Panc1 (cell line): ENCODE results near the gene LLGL2. TPM values are rescaled to one million over a fixed set of nuclear protein-coding genes. Genes with fewer than 3 reads are reported as not detected.

Experiments used
- ATAC-seq: fragments of 200-7000 bp; cut with Tn5 transposase; 2 replicates; pipeline ENCODE4 v1.9.1; 2020; ENCODE audit warnings: mild to moderate bottlenecking, moderate library complexity
- BruUV-seq: library from RNA; stranded (reverse); fragments of 400-500 nt; replicated peaks from 2 replicates; lab custom pipeline; 2021; lab: Mats Ljungman, UMichigan
- CTCF ChIA-PET: fragments of 300-600 bp; sonication (Branson Sonifier 250); formaldehyde crosslinking; loops from one replicate; lab custom pipeline; 2022; ENCODE audit warnings: antibody characterized with exemption; lab: Charles Lee
- POLR2A ChIA-PET: fragments of 300-600 bp; sonication (Branson Sonifier 250); formaldehyde crosslinking; loops from one replicate; lab custom pipeline; 2022; ENCODE audit warnings: antibody characterized with exemption; lab: Charles Lee
- DNase-seq: peaks from one replicate; pipeline ENCODE4 v3.0.0-alpha.2; 2010; ENCODE audit warnings: low read depth, low spot score
- H3K27ac ChIP-seq: 2 replicates; pipeline ENCODE4 v1.5.1; 2011; ENCODE audit warnings: mild to moderate bottlenecking, low read length, inconsistent platforms
- H3K27me3 ChIP-seq: fragments of 200-500 bp; sonication (Bioruptor generic); 2 replicates; pipeline ENCODE4 v1.6.0; 2014; ENCODE audit warnings: low read length, inconsistent platforms; ENCODE audit not compliant: control insufficient read depth, insufficient read depth
- H3K36me3 ChIP-seq: fragments of 200-500 bp; sonication (Bioruptor generic); 2 replicates; pipeline ENCODE4 v1.5.1; 2014; ENCODE audit warnings: inconsistent platforms, mild to moderate bottlenecking, low read length, moderate library complexity; ENCODE audit not compliant: control insufficient read depth, insufficient read depth
- H3K4me1 ChIP-seq: 2 replicates; pipeline ENCODE4 v1.5.1; 2011; ENCODE audit warnings: inconsistent platforms, mild to moderate bottlenecking, low read length, moderate library complexity; ENCODE audit not compliant: control insufficient read depth, insufficient read depth
- H3K4me3 ChIP-seq, 2 experiments: 2 replicates each; pipeline ENCODE4 v1.5.1; 2011 to 2012; ENCODE audit warnings: low read depth in 2 of 2, low read length in 2 of 2, mild to moderate bottlenecking in 2 of 2, inconsistent platforms in 1 of 2, moderate library complexity in 1 of 2
- H3K9me3 ChIP-seq: fragments of 200-500 bp; sonication (Bioruptor generic); 2 replicates; pipeline ENCODE4 v1.5.1; 2014; ENCODE audit warnings: low read depth, mild to moderate bottlenecking, inconsistent platforms, low read length, moderate library complexity; ENCODE audit not compliant: control insufficient read depth, insufficient read depth
- CTCF ChIP-seq: fragments of 450-650 bp; IDR thresholded peaks from 2 replicates; pipeline ENCODE4 v1.5.1; 2017; ENCODE audit warnings: mild to moderate bottlenecking
- POLR2AphosphoS5 ChIP-seq: IDR thresholded peaks from 2 replicates; pipeline ENCODE4 v1.6.1; 2012; ENCODE audit warnings: mild to moderate bottlenecking, low read depth, low read length, moderate library complexity
- REST ChIP-seq, 2 experiments: IDR thresholded peaks; 2 replicates each; pipeline ENCODE4 v1.6.1; 2011 to 2012; ENCODE audit warnings: low read depth in 2 of 2, control low read depth in 1 of 2, low read length in 1 of 2, mild to moderate bottlenecking in 1 of 2, moderate library complexity in 1 of 2; ENCODE audit not compliant: insufficient read depth in 1 of 2
- SIN3A ChIP-seq: IDR thresholded peaks from 2 replicates; pipeline ENCODE4 v1.6.1; 2012; ENCODE audit warnings: low read depth, mild to moderate bottlenecking, low read length, moderate library complexity, borderline replicate concordance; ENCODE audit not compliant: insufficient read depth
- TCF7L2 ChIP-seq: IDR thresholded peaks from 2 replicates; pipeline ENCODE4 v1.6.1; 2011; ENCODE audit warnings: mild to moderate bottlenecking, low read depth, low read length, inconsistent platforms
- in situ Hi-C: cut with HindIII; loops from 2 replicates; pipeline ENCODE4 v1.10.0; 2016; ENCODE audit warnings: low sequenced_read_pairs, low pct_unique_long_range_greater_than_20kb
- intact Hi-C: fragments of 100-400 bp; cut with micrococcal nuclease; formaldehyde crosslinking; loops from one replicate; pipeline ENCODE4 v1.10.0; 2022; ENCODE audit not compliant: unreplicated experiment
- total RNA-seq: library from RNA; stranded (reverse); gene quantifications from one replicate; pipeline ENCODE4 v1.2.1, GENCODE V29; 2021; ENCODE audit not compliant: unreplicated experiment

The LLGL2 gene
- total RNA-seq, 1 experiment from 2014 or later = 201 TPM

GRCh38 chr17:75565618-75566017 is 40.1 kb downstream of the LLGL2 start:
- peak overlapping the region; percentile 71 for H3K27ac ChIP-seq
- DNase-seq (no peak), ATAC-seq (no peak)
- H3K27me3 ChIP-seq = no peaks in the 10 kb centered on the region
- H3K4me3 ChIP-seq = no peak overlapping the region
- intact Hi-C loops = no loop called here
- H3K9me3 ChIP-seq = no peaks in the 10 kb centered on the region
- no peak for TF ChIP-seq SIN3A
- ChIA-PET CTCF (interaction anchor here (1.3 kb wide), 1 partner anchor 41 kb away, joined by 6 read pairs; the partner anchor contains the start of gene LLGL2), POLR2A (no interaction called here)
- peaks cover 47% of the 10 kb centered on the region for H3K4me1 ChIP-seq
- no peaks in the 10 kb centered on the region for H3K36me3 ChIP-seq
- no TSS peak for BruUV-seq
- in situ Hi-C loops = no loop called here

- ATAC-seq (no peak), DNase-seq (no peak)
- ChIA-PET POLR2A (no interaction called here), CTCF (no interaction called here)
- intact Hi-C loops = no loop called here
- Histone ChIP-seq H3K27ac (peak overlapping the region; percentile 71; the same call in 1 of the 2 replicates), H3K9me3 (no peaks in the 10 kb centered on the region), H3K4me3 (no peak overlapping the region), H3K4me1 (peaks cover 42% of the 10 kb centered on the region), H3K27me3 (no peaks in the 10 kb centered on the region), H3K36me3 (no peaks in the 10 kb centered on the region)
- TF ChIP-seq POLR2AphosphoS5 (no peak), TCF7L2 (no peak), SIN3A (no peak), CTCF (no peak), REST (IDR thresholded peaks at IDR 0.05; ENCODE audit: insufficient read depth in 1 of 2, low read depth in 2 of 2, low read length in 1 of 2) (no peak)
- BruUV-seq = no TSS peak
- in situ Hi-C loops = no loop called here
These were observed 40.9 kb downstream of the LLGL2 start for GRCh38 chr17:75566416-75566815.

GRCh38 chr17:75566834-75567233 is 41.3 kb downstream of the LLGL2 start:
- CTCF ChIA-PET = no interaction called here
- no peak for DNase-seq
- H3K27ac ChIP-seq = no peak overlapping the region; the same call in 1 of the 2 replicates
- H3K9me3 ChIP-seq = no peaks in the 10 kb centered on the region
- no peak for ATAC-seq
- H3K27me3 ChIP-seq = no peaks in the 10 kb centered on the region
- H3K36me3 ChIP-seq = no peaks in the 10 kb centered on the region
- no TSS peak for BruUV-seq
- H3K4me3 ChIP-seq = no peak overlapping the region
- POLR2A ChIA-PET = no interaction called here
- TF ChIP-seq TCF7L2 = no peak
- TF ChIP-seq SIN3A = no peak
- no peak for TF ChIP-seq REST (IDR thresholded peaks at IDR 0.05; ENCODE audit: insufficient read depth in 1 of 2, low read depth in 2 of 2, low read length in 1 of 2)
- no peak for TF ChIP-seq CTCF
- TF ChIP-seq POLR2AphosphoS5 = no peak
- in situ Hi-C loops = no loop called here
- intact Hi-C loops = no loop called here
- peaks cover 40% of the 10 kb centered on the region for H3K4me1 ChIP-seq
